ENCODE measurements around the gene SLC6A17. TPM values are rescaled to one million over a fixed set of nuclear protein-coding genes. Genes with fewer than 3 reads are reported as not detected.

The SLC6A17 gene
- total RNA-seq, 2 experiments from 2014 or later, result 0.05 to 0.18 TPM

DNA sequence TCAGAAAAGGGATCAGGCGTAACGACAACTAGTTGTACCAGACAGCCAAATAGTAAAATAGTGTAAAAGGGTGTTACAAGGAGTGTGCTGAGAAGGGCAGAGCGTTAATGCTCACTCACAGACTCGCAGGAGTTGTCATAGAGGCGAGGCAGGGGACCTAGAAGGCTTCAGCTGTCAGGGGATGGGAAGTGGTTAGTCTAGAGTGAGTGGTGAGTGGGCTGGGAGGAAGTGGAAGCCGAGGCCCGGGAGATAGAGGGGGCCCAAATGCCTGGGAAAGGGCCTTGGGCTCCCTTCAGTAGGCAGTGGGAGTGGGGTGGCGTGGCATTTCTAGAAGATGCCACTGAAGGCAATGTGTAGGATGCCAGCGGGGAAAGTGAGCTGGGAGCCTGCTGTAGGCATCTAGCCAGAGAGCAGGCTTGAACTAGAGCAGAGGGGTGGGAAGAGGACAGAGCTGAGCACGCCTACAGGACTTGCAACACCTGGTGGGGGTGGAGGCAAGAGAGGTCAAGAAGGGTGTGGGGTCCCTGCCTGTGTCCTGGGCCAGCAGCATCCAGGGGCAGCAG, 10.3 kb downstream of the SLC6A17 start:
- Mint-ChIP-seq H3K27ac (no peak overlapping the region), H3K36me3 (ENCODE audit: low read depth) (no peaks in the 10 kb centered on the region), H3K4me3 (no peak overlapping the region), H3K9me3 (no peaks in the 10 kb centered on the region), H3K27me3 (peaks cover 14% of the 10 kb centered on the region), H3K4me1 (ENCODE audit: low read depth) (peaks cover 5% of the 10 kb centered on the region)
- TF ChIP-seq, protein P1, sequence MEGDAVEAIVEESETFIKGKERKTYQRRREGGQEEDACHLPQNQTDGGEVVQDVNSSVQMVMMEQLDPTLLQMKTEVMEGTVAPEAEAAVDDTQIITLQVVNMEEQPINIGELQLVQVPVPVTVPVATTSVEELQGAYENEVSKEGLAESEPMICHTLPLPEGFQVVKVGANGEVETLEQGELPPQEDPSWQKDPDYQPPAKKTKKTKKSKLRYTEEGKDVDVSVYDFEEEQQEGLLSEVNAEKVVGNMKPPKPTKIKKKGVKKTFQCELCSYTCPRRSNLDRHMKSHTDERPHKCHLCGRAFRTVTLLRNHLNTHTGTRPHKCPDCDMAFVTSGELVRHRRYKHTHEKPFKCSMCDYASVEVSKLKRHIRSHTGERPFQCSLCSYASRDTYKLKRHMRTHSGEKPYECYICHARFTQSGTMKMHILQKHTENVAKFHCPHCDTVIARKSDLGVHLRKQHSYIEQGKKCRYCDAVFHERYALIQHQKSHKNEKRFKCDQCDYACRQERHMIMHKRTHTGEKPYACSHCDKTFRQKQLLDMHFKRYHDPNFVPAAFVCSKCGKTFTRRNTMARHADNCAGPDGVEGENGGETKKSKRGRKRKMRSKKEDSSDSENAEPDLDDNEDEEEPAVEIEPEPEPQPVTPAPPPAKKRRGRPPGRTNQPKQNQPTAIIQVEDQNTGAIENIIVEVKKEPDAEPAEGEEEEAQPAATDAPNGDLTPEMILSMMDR (IDR thresholded peaks at IDR 0.05), result no peak
- ATAC-seq (no peak), DNase-seq (no peak)
- intact Hi-C loops (cut with micrococcal nuclease), result no loop called here
- ChIA-PET CTCF (interaction anchor here (1.0 kb wide), 1 partner anchor 36 kb away, joined by 3 read pairs; no protein-coding TSS in a partner anchor), POLR2A (no interaction called here)

GRCh38 chr1:110161165-110161564, 10.9 kb downstream of the SLC6A17 start:
- H3K4me1 Mint-ChIP-seq (ENCODE audit: low read depth), result peaks cover 5% of the 10 kb centered on the region
- no peak overlapping the region for H3K4me3 Mint-ChIP-seq
- H3K27me3 Mint-ChIP-seq, result peaks cover 12% of the 10 kb centered on the region
- TF ChIP-seq, protein P1 (IDR thresholded peaks at IDR 0.05), result no peak
- ATAC-seq, result no peak
- H3K36me3 Mint-ChIP-seq (ENCODE audit: low read depth), result no peaks in the 10 kb centered on the region
- no peak overlapping the region for H3K27ac Mint-ChIP-seq
- ChIA-PET POLR2A (no interaction called here), CTCF (interaction anchor here (1.0 to 1.1 kb wide), 2 partner anchors 35 to 48 kb away, joined by 3 read pairs; no protein-coding TSS in a partner anchor)
- DNase-seq, result no peak
- no peaks in the 10 kb centered on the region for H3K9me3 Mint-ChIP-seq
- intact Hi-C loops (cut with micrococcal nuclease), result no loop called here

DNA sequence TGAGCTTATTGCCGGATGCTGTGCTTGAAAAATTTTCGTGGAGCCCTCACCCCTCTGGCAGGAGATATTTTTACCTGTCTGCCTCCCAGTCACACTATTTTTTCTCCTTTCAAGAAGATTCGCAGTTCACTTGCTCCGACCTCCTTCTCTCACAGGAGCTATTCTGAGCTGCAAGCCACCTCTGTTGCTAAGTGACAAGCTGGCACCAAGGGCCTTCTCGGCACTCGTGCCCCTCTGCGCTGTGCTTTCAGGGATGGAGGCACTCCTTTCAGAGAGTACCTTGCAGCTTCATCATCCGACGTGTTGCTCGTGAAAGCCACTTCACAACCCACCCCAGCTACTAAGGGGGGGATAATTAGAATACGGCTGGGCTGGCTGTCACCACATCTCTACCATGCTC, 11.6 kb downstream of the SLC6A17 start:
- ATAC-seq, result no peak
- H3K9me3 Mint-ChIP-seq, result no peaks in the 10 kb centered on the region
- H3K4me1 Mint-ChIP-seq (ENCODE audit: low read depth), result peaks cover 5% of the 10 kb centered on the region
- peaks cover 6% of the 10 kb centered on the region for H3K27me3 Mint-ChIP-seq
- TF ChIP-seq, protein P1 (IDR thresholded peaks at IDR 0.05), result no peak
- no peak overlapping the region for H3K4me3 Mint-ChIP-seq
- no peaks in the 10 kb centered on the region for H3K36me3 Mint-ChIP-seq (ENCODE audit: low read depth)
- ChIA-PET POLR2A (interaction anchor here (1.1 kb wide), 1 partner anchor 13 kb away, joined by 3 read pairs; no protein-coding TSS in a partner anchor), CTCF (interaction anchor here (1.0 to 2.2 kb wide), 3 partner anchors 35 to 107 kb away, joined by 3 to 8 read pairs (median 3); no protein-coding TSS in a partner anchor)
- intact Hi-C loops (cut with micrococcal nuclease), result no loop called here
- DNase-seq, result no peak
- H3K27ac Mint-ChIP-seq, result no peak overlapping the region

DNA sequence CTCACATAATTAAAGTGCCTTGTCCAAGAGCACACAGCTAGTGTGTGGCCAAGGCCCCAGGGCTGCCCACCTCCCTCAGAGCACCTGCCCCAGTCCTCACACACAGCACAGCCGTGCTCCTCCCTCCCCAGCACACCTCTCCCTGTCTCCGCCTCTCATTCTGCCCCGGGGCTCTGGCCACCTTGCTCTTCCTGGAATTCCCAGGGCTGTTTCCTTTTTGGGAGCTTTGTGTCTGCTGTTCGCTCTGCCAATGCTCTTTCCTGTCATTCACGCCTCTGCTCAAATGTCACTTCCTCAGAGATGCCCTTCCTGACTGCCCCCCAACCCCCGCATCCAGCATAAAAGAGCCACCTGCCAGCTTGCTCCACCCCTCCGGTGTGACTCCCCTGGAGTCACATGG, 13.3 kb downstream of the SLC6A17 start:
- no peak overlapping the region for H3K4me3 Mint-ChIP-seq
- H3K27me3 Mint-ChIP-seq, result no peaks in the 10 kb centered on the region
- ATAC-seq, result no peak
- ChIA-PET CTCF (interaction anchor here (1.3 to 2.2 kb wide), 2 partner anchors 21 to 109 kb away, joined by 3 to 8 read pairs; no protein-coding TSS in a partner anchor), POLR2A (no interaction called here)
- no peaks in the 10 kb centered on the region for H3K9me3 Mint-ChIP-seq
- DNase-seq, result no peak
- TF ChIP-seq, protein P1 (IDR thresholded peaks at IDR 0.05), result no peak
- no peaks in the 10 kb centered on the region for H3K36me3 Mint-ChIP-seq (ENCODE audit: low read depth)
- H3K27ac Mint-ChIP-seq, result no peak overlapping the region
- H3K4me1 Mint-ChIP-seq (ENCODE audit: low read depth), result peaks cover 5% of the 10 kb centered on the region
- intact Hi-C loops (cut with micrococcal nuclease), result no loop called here

DNA sequence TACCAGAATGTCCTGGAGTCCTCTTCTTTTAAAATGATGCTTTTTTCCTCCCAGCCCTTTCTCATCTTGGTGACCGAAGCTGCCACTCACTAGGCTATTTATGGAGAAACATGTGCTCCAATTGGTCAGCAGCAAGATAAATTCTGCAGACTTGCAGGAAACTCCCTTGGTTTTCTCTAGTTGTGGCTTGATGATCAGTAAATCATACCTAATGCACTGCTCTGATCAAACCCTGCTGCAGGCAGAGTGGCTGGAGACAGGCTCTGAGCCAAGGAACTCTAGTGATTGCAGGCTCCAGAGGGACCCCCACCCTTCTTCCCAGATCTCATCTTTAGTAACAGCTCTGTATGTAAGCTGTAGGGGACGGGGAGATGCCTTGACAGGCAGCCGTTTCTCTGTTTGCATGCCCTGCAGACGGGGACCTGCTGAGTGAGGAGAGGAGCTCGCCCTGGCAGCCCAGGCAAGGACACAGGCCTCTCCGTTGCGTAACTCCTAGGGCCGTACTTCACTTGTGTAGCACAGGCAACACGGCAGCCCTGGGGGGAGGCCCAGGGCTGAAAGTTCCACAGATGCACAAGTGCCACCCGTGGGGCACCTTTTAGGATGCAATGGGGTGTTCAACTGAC, 14.5 kb downstream of the SLC6A17 start:
- ChIA-PET CTCF (no interaction called here), POLR2A (no interaction called here)

More for the DNA sequence above, 14.5 kb downstream of the SLC6A17 start:
- intact Hi-C loops (cut with micrococcal nuclease), result no loop called here
- Mint-ChIP-seq H3K9me3 (no peaks in the 10 kb centered on the region), H3K36me3 (ENCODE audit: low read depth) (no peaks in the 10 kb centered on the region), H3K4me1 (ENCODE audit: low read depth) (peaks cover 5% of the 10 kb centered on the region), H3K4me3 (no peak overlapping the region), H3K27me3 (no peaks in the 10 kb centered on the region), H3K27ac (no peak overlapping the region)
- TF ChIP-seq, protein P1 (IDR thresholded peaks at IDR 0.05), result no peak
- ATAC-seq (no peak), DNase-seq (no peak)

All from activated CD8-positive, alpha-beta T cell treated with anti-CD3 and anti-CD28 coated beads for 36 hours (primary cell).